ENCODE measurements around the gene RTP5.
"Not testable (repeated sequence)": the region's sequence is repeated elsewhere in the genome, so short reads cannot be mapped to it uniquely, and the experiment has no call there.

Gene RTP5

GRCh38 chr2:241869087-241869961 is at the start of gene RTP5:
TSS of gene RTP5 (plus strand) at chr2:241869729. CDS start at chr2:241869757, 28 bp downstream.
- DNase-seq = no peak

GRCh38 chr2:241819947-241820624 is 49.4 kb upstream of the RTP5 start:
- DNase-seq = not testable (repeated sequence)

GRCh38 chr2:241820625-241821384 is 48.7 kb upstream of the RTP5 start:
- no peak for DNase-seq

- DNase-seq = no peak
Measured at GRCh38 chr2:241821460-241822263, 47.9 kb upstream of the RTP5 start.

GRCh38 chr2:241822264-241822623 is 47.3 kb upstream of the RTP5 start:
- DNase-seq = no peak

GRCh38 chr2:241823531-241824437 is 45.7 kb upstream of the RTP5 start:
- DNase-seq = not testable (repeated sequence)

- DNase-seq = no peak
Measured at GRCh38 chr2:241827394-241827793, 42.1 kb upstream of the RTP5 start.

GRCh38 chr2:241833101-241833663 is 36.3 kb upstream of the RTP5 start:
- DNase-seq = no peak

GRCh38 chr2:241833756-241834526 is 35.6 kb upstream of the RTP5 start:
- DNase-seq = not testable (repeated sequence)

GRCh38 chr2:241834527-241835210 is 34.9 kb upstream of the RTP5 start:
- DNase-seq = no peak

GRCh38 chr2:241835611-241836010 is 33.9 kb upstream of the RTP5 start:
- no peak for DNase-seq

GRCh38 chr2:241836292-241836691 is 33.2 kb upstream of the RTP5 start:
- no peak for DNase-seq

- DNase-seq = no peak
Measured at GRCh38 chr2:241837197-241837965, 32.1 kb upstream of the RTP5 start.

GRCh38 chr2:241841181-241842066 is 28.1 kb upstream of the RTP5 start:
- DNase-seq = no peak

GRCh38 chr2:241842067-241842415 is 27.5 kb upstream of the RTP5 start:
- no peak for DNase-seq

- DNase-seq = peak; percentile 8
Measured at GRCh38 chr2:241842620-241843211, 26.8 kb upstream of the RTP5 start.

GRCh38 chr2:241843321-241844065 is 26.0 kb upstream of the RTP5 start:
- no peak for DNase-seq

Data from GOT3 (cell line).